IgD-negative memory B cell (primary cell): ENCODE results near the gene SMPD2. TPM values are rescaled to one million over a fixed set of nuclear protein-coding genes. Genes with fewer than 3 reads are reported as not detected.
A peak's percentile ranks its signal among the peaks of the same experiment; 100 is the strongest.

Source experiments
- H3K27ac Mint-ChIP-seq, 3 donors: one replicate each; pipeline ENCODE4 v1.8.0; 2020 to 2022; ENCODE audit warnings: mild to moderate bottlenecking in 3 of 3, mixed read lengths in 3 of 3, moderate library complexity in 1 of 3
- H3K27me3 Mint-ChIP-seq: one replicate; pipeline ENCODE4 v1.8.0; 2021; ENCODE audit warnings: mixed read lengths
- H3K36me3 Mint-ChIP-seq: one replicate; pipeline ENCODE4 v1.8.0; 2020; ENCODE audit warnings: mild to moderate bottlenecking, mixed read lengths
- H3K4me1 Mint-ChIP-seq, 3 donors: one replicate each; pipeline ENCODE4 v1.8.0; 2020 to 2022; ENCODE audit warnings: mixed read lengths in 3 of 3, mild to moderate bottlenecking in 1 of 3
- H3K4me3 Mint-ChIP-seq, 4 donors: one replicate each; pipeline ENCODE4 v1.8.0; 2020 to 2022; ENCODE audit warnings: mild to moderate bottlenecking in 4 of 4, mixed read lengths in 4 of 4, moderate library complexity in 3 of 4
- H3K9me3 Mint-ChIP-seq, 3 donors: one replicate each; pipeline ENCODE4 v1.8.0; 2020 to 2021; ENCODE audit warnings: mixed read lengths in 3 of 3, mild to moderate bottlenecking in 1 of 3
- polyA plus RNA-seq: library from polyadenylated mRNA; unstranded; fragments of 300-500 nt; fragmentation: Illumina TruSeq; gene quantifications from one replicate; pipeline ENCODE4 v1.2.3, GENCODE V29; 2021

Gene SMPD2
- polyA plus RNA-seq, 1 donor from 2014 or later, result 22.0 TPM

DNA sequence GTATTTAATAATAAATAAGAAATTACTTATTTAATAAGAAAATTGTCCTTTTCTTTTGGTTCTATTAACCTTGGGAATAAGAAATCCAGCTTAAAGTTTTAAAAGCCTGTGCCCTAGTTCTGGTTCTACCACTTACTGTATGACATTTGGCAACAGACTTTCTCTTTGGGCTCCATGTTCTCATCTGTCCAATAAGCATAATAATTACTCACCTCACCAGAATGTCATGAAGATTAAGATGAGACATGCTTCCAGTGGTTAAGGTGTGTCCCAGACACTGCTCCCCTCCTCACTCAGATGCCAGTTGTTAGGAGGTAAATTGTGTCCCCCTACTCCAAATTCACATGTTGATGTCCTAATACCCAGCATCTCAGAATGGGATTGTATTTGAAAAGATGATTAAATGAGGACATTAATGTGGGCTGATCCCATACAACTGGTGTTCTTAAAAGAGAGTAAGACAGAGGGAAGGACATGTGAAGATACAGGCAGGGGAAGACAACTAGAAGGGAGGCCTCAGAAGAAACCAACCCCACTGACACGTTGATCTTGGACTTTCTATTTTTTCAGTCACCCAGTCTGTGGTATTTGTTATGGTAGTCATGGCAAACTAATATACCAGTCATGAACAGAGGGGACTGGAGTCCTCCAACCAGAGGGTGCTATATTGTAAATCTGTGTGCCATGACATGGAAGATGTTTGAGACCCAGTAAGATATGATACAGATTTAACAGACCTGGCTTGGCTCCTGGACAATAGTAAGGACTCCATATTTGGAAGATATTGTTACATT is 21.4 kb downstream of the SMPD2 start:
- Mint-ChIP-seq H3K27me3 (no peaks in the 10 kb centered on the region), H3K36me3 (peaks cover 11% of the 10 kb centered on the region), H3K9me3 (no peaks in the 10 kb centered on the region), H3K27ac (peak overlapping the region; percentile 66 to 92 (median 90)), H3K4me3 (peak overlapping the region in 1 of 4 donors; percentile 7), H3K4me1 (peaks cover 39 to 52% (median 39%) of the 10 kb centered on the region in 3 donors)

DNA sequence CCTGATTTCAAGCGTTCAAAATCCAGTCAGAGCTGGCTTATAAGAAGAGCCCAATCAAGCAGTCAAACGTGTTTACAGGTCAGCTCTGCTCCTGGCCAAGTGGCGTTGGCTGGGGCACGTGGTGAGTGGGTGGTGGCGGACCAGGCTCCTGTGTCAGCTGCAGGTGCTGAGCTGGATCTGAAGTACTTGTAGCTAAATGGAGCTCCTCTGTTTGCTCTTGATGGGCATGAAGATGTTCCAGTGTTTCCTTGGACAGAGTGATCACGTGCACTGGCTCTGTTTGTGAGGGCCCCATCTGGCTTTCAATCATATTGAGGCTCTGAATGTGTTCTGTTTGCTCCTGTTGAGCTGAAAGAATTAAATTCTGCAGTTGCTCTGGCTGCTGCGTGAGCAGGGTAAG is 25.2 kb downstream of the SMPD2 start:
- H3K9me3 Mint-ChIP-seq, result no peaks in the 10 kb centered on the region
- H3K36me3 Mint-ChIP-seq, result peaks cover 6% of the 10 kb centered on the region
- H3K27me3 Mint-ChIP-seq, result no peaks in the 10 kb centered on the region
- H3K27ac Mint-ChIP-seq, result no peak overlapping the region
- H3K4me1 Mint-ChIP-seq, result peaks cover 19 to 40% (median 38%) of the 10 kb centered on the region in 3 donors
- H3K4me3 Mint-ChIP-seq, result no peak overlapping the region

DNA sequence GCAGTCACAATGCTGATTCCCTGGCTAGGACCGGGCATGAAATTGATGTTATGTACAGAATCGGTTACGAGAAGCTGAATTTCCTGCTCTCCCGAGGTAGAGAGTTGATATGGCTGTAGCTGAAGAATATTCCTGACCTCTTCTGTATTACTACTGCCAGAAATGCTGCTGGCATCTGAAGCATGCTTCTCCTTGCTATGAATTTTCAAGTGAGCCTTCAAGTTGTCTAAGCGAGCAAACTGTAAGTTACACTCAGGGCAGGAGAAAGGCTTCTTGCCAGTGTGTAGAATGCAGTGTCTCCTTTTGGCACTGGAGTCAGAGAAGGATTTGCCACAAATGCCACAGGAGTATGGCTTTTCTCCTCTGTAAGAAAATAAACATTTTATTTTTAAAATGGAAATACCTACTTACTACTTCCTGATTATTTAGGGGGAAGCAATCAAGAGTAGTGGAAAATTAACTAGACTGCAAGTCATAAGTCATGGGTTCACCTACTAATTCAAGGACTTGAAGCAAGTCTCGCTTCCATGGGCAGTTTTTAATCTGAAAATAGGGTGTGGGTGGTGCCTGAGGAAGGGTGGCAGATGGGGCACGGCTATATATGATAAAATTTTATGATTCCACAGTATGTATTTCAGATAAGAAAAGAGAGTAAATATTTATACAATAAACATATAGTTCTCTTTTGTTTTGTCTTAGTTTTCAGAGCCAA is 25.8 kb downstream of the SMPD2 start:
- H3K4me1 Mint-ChIP-seq, result peaks cover 25 to 43% (median 43%) of the 10 kb centered on the region in 3 donors
- H3K9me3 Mint-ChIP-seq, result no peaks in the 10 kb centered on the region
- no peaks in the 10 kb centered on the region for H3K27me3 Mint-ChIP-seq
- peak overlapping the region in 1 of 3 donors; percentile 71 for H3K27ac Mint-ChIP-seq
- no peak overlapping the region for H3K4me3 Mint-ChIP-seq
- H3K36me3 Mint-ChIP-seq, result peaks cover 2% of the 10 kb centered on the region

DNA sequence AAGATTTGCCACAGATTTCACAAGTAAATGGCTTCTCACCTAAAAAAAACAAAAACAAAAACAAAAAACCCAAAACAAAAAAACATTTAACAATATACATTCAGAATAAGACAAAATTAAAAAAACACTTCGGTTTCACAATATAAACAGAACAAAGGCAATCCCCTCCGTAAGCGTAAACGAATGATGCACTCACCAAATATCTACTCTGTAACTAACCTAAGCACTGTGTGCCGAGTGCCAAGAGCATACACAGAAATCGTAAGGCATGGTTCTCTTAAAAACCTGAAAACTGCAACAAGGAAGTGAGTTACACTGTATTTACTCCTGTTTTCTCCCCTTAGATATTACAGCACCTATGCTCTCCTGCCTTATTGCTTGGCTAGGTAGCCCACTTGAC is 27.2 kb downstream of the SMPD2 start:
- Mint-ChIP-seq H3K36me3 (peaks cover 3% of the 10 kb centered on the region), H3K9me3 (no peaks in the 10 kb centered on the region), H3K27ac (peak overlapping the region in 1 of 3 donors; percentile 85), H3K27me3 (no peaks in the 10 kb centered on the region), H3K4me3 (no peak overlapping the region), H3K4me1 (peaks cover 30 to 47% (median 41%) of the 10 kb centered on the region in 3 donors)

DNA sequence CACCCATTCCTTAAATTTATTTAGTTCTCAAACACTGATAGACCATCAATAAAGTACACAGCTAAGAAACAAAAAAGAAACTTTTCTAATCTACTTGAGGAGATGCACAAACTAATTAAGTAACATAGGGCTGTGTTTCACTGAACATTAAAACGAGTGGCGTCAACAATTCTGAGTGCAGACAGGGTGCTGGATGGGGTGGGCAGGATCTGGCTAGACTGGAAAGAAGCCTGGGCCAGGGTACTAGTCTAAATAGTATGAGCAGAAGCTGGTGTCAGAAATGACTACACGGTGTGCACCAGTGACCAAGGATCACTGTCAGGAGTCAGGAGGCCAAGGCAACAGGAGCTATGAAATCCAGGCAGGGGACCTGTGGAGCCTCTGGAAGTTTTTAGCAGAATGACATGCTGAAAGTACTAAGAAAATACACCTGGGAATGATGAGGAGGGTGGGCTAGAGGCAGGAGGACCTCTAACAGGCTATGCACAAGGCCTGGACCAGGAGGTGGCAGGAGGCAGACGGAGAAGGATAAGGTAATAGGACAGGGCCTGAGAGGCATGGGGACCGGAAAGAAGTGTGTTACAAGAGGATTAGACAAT is 29.2 kb downstream of the SMPD2 start:
- Mint-ChIP-seq H3K4me1 (peaks cover 37 to 50% (median 45%) of the 10 kb centered on the region in 3 donors), H3K36me3 (peaks cover 3% of the 10 kb centered on the region), H3K9me3 (no peaks in the 10 kb centered on the region), H3K27me3 (no peaks in the 10 kb centered on the region), H3K4me3 (peak overlapping the region in 1 of 4 donors; percentile 81), H3K27ac (peak overlapping the region; percentile 28 to 64 (median 37))

DNA sequence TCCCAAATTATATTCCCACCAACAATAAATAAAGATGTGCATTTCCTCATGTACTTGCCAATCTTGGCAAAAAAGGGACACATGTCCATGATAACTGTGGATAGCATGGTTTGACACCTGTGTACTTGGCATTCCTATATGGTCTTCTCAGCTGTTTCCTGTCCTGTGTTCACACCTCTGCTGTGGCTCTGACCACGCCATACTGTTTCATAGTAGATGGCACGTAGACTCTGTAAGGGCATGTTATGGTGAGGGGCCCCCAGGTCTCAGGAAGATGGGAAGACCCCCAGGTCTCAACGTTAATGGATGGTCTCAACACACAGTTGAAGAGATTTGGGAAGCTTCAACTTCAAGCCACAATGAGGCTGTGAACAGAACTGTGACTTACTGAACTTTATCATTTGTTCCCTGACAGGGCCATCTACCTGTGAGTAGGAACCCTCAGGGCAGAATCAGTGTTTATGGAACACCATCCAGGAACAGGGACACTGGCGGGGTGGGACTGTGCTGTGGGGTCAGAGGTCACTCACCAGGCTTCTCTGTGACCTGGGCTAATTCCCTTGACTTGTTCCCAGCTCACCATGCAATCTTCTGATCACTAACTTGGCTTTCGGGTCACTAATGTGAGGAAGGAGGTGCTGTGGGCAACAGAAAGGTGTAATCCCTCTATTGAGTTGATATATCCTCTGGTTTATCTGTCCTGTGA is 30.7 kb downstream of the SMPD2 start:
- no peak overlapping the region for H3K4me3 Mint-ChIP-seq
- peaks cover 5% of the 10 kb centered on the region for H3K36me3 Mint-ChIP-seq
- peaks cover 40 to 50% (median 49%) of the 10 kb centered on the region in 3 donors for H3K4me1 Mint-ChIP-seq
- H3K27me3 Mint-ChIP-seq, result no peaks in the 10 kb centered on the region
- H3K9me3 Mint-ChIP-seq, result no peaks in the 10 kb centered on the region
- H3K27ac Mint-ChIP-seq, result peak overlapping the region in 1 of 3 donors; percentile 64

DNA sequence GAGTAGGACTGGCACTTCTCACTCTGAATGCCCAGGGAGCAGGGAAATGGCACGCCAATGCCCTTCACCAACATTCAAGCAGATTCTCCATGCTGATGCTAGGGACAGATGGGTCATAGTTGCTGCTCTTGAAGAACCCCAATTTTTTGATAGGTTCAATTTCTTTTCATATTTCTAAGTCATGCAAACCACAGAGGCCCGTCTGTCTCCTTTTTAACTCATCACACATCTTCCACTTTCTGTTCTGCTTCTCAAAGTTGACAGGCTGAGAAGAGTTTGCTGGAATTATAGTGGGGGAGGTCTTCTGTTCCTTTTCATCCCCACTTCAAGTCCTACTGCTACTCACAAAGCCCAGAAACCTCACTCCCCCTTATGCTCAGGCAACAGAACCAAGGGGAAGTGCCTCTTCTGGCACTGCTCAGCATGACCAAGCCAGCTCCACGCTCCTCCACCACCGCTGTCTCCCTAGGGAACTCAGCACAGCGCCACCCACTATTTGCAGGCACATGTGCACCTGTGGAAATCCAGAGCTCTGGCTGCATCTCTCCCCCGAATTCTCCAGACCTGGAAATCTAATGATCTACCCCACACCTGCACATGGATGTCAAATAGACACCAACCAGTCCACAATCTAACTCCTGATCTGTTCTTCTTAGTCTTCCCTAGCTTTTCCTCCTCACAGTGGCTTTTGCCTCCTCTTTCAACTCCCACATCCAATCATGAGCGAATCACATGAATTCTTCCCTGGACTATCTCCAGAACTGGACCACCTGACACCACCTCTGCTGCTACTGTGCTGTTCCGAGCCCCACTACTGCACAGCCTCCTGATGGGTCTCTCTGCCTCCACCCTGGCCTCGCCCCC is 31.8 kb downstream of the SMPD2 start:
- peak overlapping the region in 3 of 4 donors; percentile 6 to 83 (median 43) for H3K4me3 Mint-ChIP-seq
- peak overlapping the region; percentile 17 to 87 (median 48) for H3K27ac Mint-ChIP-seq
- H3K4me1 Mint-ChIP-seq, result peaks cover 42 to 56% (median 53%) of the 10 kb centered on the region in 3 donors
- peaks cover 5% of the 10 kb centered on the region for H3K36me3 Mint-ChIP-seq
- no peaks in the 10 kb centered on the region for H3K9me3 Mint-ChIP-seq
- no peaks in the 10 kb centered on the region for H3K27me3 Mint-ChIP-seq

DNA sequence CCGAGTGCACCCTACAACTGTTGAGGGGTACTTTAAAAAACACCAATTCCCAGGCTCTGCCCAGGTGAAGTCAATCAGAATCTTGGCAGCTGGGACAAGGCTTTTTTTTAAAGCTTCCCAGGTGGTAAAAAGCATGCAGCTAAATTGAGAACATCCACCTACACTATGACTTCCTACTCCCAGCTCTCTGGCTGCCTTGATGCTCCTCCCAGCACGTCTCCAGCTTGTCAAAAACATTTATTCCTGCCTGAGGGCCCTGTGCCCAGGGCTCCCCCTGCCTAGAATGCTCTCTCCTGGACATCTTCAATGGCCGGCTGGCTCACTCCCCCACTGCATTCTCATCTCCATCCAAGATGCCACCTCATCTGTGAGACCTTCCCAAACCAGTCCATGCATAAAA is 32.6 kb downstream of the SMPD2 start:
- H3K27ac Mint-ChIP-seq, result peak overlapping the region in 1 of 3 donors; percentile 87
- H3K27me3 Mint-ChIP-seq, result no peaks in the 10 kb centered on the region
- H3K4me3 Mint-ChIP-seq, result peak overlapping the region in 2 of 4 donors; percentile 41 to 70
- no peaks in the 10 kb centered on the region for H3K9me3 Mint-ChIP-seq
- peaks cover 5% of the 10 kb centered on the region for H3K36me3 Mint-ChIP-seq
- H3K4me1 Mint-ChIP-seq, result peaks cover 48 to 62% (median 55%) of the 10 kb centered on the region in 3 donors

DNA sequence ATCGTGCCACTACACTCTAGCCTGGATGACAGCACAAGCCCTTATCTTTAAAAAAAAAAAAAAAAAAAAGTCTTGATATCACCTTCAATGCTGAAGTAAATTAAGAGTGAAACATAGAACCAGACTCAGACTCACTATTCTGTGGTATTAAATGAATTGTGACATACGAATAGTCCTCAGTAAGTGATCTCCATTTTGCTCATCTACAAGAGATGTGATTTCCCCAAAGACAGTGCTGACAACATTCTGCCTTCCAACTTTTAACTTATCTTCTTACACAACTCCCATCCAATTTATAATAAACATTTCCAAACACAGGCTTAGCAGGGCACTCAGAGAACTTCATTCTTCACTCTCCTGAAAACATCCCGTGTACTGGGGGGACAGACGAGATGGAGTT is 34.5 kb downstream of the SMPD2 start:
- Mint-ChIP-seq H3K27me3 (no peaks in the 10 kb centered on the region), H3K4me3 (peak overlapping the region in 1 of 4 donors; percentile 75), H3K9me3 (no peaks in the 10 kb centered on the region), H3K36me3 (peaks cover 3% of the 10 kb centered on the region), H3K4me1 (peaks cover 54 to 64% (median 57%) of the 10 kb centered on the region in 3 donors), H3K27ac (peak overlapping the region; percentile 16 to 40 (median 19))

DNA sequence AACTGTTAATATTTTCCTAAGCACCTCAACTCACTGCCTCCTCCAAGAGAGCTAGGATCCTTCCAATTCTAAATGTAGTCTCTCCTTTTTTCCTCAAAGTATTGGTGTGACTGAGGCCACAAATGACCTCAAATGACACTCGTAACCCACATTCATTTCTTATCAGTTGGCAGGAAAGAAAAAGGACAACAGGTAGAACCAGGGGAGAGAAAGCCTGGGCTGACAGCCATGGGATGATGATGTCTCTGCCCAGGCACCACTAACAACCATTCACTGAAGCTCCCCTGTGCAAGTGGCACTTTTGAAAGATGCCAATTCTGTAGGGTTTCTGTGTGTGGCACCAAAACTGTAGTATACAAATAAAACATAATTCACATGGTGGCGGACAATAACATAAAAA is 35.1 kb downstream of the SMPD2 start:
- Mint-ChIP-seq H3K36me3 (peaks cover 6% of the 10 kb centered on the region), H3K4me3 (peak overlapping the region in 1 of 4 donors; percentile 75), H3K27me3 (no peaks in the 10 kb centered on the region), H3K27ac (peak overlapping the region in 1 of 3 donors; percentile 40), H3K9me3 (peaks cover 0 to 3% (median 0%) of the 10 kb centered on the region in 3 donors), H3K4me1 (peaks cover 55 to 69% (median 60%) of the 10 kb centered on the region in 3 donors)

DNA sequence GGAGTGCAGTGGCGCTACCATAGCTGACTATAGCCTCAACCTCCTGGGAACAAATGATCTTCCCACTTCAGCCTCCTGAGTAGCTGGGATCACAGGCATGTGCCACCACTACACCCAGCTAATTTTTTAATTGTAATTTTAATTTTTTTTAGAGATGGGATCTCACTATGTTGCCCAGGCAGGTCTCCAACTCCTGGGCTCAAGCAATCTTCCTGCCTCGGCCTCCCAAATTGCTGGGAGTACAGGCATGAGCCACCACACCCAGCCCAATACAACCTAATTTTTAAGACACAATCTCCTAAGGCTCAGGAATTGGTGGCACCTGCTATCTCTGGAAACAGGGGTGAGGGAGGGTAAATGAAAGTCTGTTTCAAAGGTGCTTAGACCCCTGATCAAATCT is 36.7 kb downstream of the SMPD2 start:
- H3K27me3 Mint-ChIP-seq, result no peaks in the 10 kb centered on the region
- H3K9me3 Mint-ChIP-seq, result peaks cover 0 to 3% (median 0%) of the 10 kb centered on the region in 3 donors
- H3K4me3 Mint-ChIP-seq, result peak overlapping the region in 3 of 4 donors; percentile 85 to 96 (median 92)
- peak overlapping the region in 2 of 3 donors; percentile 76 to 86 for H3K27ac Mint-ChIP-seq
- peaks cover 55 to 74% (median 66%) of the 10 kb centered on the region in 3 donors for H3K4me1 Mint-ChIP-seq
- peaks cover 16% of the 10 kb centered on the region for H3K36me3 Mint-ChIP-seq

DNA sequence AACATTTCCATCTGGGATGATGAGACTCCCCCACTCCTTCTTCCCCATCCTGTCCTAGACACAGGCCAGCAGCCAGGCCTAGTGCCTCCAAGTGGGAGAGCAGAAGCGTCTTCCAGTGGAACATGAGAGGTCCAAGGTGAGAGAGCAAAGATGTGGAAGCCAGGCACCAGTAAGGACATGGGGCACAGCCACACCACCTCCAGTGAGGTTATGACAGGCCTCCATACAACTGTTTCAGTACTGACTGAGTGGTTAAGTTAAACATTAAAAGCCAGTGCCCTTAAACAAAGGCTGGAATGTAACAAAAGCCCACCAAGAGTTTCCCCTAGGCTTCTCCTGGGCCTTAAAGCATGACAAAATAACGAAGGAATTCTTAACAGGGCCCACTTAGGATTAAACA is 37.2 kb downstream of the SMPD2 start:
- Mint-ChIP-seq H3K27me3 (no peaks in the 10 kb centered on the region), H3K4me1 (peaks cover 50 to 71% (median 60%) of the 10 kb centered on the region in 3 donors), H3K4me3 (peak overlapping the region; percentile 85 to 96 (median 92)), H3K9me3 (peaks cover 0 to 3% (median 0%) of the 10 kb centered on the region in 3 donors), H3K27ac (peak overlapping the region; percentile 76 to 90 (median 86)), H3K36me3 (peaks cover 14% of the 10 kb centered on the region)

DNA sequence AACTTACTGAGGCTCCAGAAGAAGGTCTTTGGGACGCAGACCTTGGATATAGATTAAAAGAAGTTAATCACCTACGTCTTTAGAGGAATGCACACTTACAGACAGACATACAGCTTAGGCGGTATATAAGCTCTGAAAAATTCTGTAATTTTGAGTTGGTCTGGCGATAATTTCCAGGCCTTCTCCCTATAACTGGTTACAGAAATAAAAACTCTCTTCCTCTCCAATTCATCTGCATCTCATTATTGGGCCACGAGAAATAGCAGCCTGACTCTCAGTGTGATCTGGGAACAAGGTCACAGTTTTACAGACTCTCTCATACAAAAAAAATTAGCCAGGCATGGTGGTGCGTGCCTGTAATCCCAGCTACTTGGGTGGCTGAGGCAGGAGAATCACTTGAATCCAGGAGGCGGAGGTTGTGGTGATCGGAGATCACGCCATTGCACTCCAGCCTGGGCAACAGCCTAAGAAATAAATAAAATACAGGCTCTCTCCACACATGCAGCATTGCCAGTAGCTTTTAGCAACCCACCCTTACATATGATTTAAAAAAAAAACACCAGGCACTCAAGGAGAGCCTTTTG is 37.8 kb downstream of the SMPD2 start:
- peak overlapping the region; percentile 85 to 96 (median 92) for H3K4me3 Mint-ChIP-seq
- H3K36me3 Mint-ChIP-seq, result peaks cover 14% of the 10 kb centered on the region
- peaks cover 0 to 3% (median 0%) of the 10 kb centered on the region in 3 donors for H3K9me3 Mint-ChIP-seq
- peaks cover 45 to 66% (median 56%) of the 10 kb centered on the region in 3 donors for H3K4me1 Mint-ChIP-seq
- H3K27me3 Mint-ChIP-seq, result no peaks in the 10 kb centered on the region
- peak overlapping the region; percentile 86 to 97 (median 90) for H3K27ac Mint-ChIP-seq
